Measurements from ENCODE around the gene RRAS.

RRAS gene

GRCh38 chr19:49680421-49681351, 40.7 kb upstream of the RRAS start:
- peak overlapping the region; percentile 31; the same call in 1 of the 2 replicates for H3K27ac ChIP-seq
- peak; percentile 99 for TF ChIP-seq CTCF (IDR thresholded peaks at IDR 0.05)
- TF ChIP-seq ZFX (IDR thresholded peaks at IDR 0.05; ENCODE audit: borderline replicate concordance) = no peak

- TF ChIP-seq ZFX (IDR thresholded peaks at IDR 0.05; ENCODE audit: borderline replicate concordance) (no peak), CTCF (IDR thresholded peaks at IDR 0.05) (no peak)
- H3K27ac ChIP-seq = peak overlapping the region; percentile 31; the same call in 1 of the 2 replicates
Measured at GRCh38 chr19:49679771-49680413, 39.9 kb upstream of the RRAS start.

GRCh38 chr19:49678985-49679770, 39.2 kb upstream of the RRAS start:
- peak overlapping the region; percentile 100 for H3K27ac ChIP-seq
- no peak for TF ChIP-seq ZFX (IDR thresholded peaks at IDR 0.05; ENCODE audit: borderline replicate concordance)
- no peak for TF ChIP-seq CTCF (IDR thresholded peaks at IDR 0.05)

- peak overlapping the region; percentile 100 for H3K27ac ChIP-seq
- TF ChIP-seq ZFX (IDR thresholded peaks at IDR 0.05; ENCODE audit: borderline replicate concordance) (no peak), CTCF (IDR thresholded peaks at IDR 0.05) (peak; percentile 51)
Measured at GRCh38 chr19:49677901-49678674, 38.1 kb upstream of the RRAS start.

- peak within 1 kb of the TSS; percentile 100 for H3K27ac ChIP-seq
- no peak for TF ChIP-seq CTCF (IDR thresholded peaks at IDR 0.05)
- no peak for TF ChIP-seq ZFX (IDR thresholded peaks at IDR 0.05; ENCODE audit: borderline replicate concordance)
Measured at GRCh38 chr19:49677231-49677900, 37.4 kb upstream of the RRAS start, which contains the start of gene PRMT1. Gene PRMT1 (plus strand): TSS chr19:49677271. CDS start chr19:49677281, 10 bp downstream.

- TF ChIP-seq ZFX (IDR thresholded peaks at IDR 0.05; ENCODE audit: borderline replicate concordance) (no peak), CTCF (IDR thresholded peaks at IDR 0.05) (no peak)
- H3K27ac ChIP-seq = peak overlapping the region; percentile 100
Measured at GRCh38 chr19:49676784-49677230, 36.9 kb upstream of the RRAS start.

All from 22Rv1 (cell line).